HEK293 (cell line): ENCODE measurements around the gene ASCL2.

Source experiments
- ZNF48 ChIP-seq: fragments of 450-650 bp; formaldehyde crosslinking; IDR thresholded peaks from 2 replicates; pipeline ENCODE4 v1.5.1; 2016; ENCODE audit warnings: missing biosample characterization, missing genetic modification characterization
- ZNF776 ChIP-seq: fragments of 450-650 bp; formaldehyde crosslinking; IDR thresholded peaks from 2 replicates; pipeline ENCODE4 v1.5.0; 2017; ENCODE audit warnings: missing biosample characterization, missing genetic modification characterization, borderline replicate concordance

- TF ChIP-seq ZNF776 (tag by site-specific recombination) (no peak), ZNF48 (no peak)
Measured at GRCh38 chr11:2316169-2316962, 46.0 kb upstream of the ASCL2 start.
